Right lobe of liver (tissue), 4 donors: Measurements from ENCODE around the gene MYBPC3.

Experiments
- POLR2A ChIP-seq: fragments of 450-650 bp; IDR thresholded peaks from one replicate; pipeline ENCODE4 v1.6.1; 2017; ENCODE audit warnings: antibody characterized with exemption, mild to moderate bottlenecking
- TF ChIP-seq, protein P1 (sequence below), 4 donors: fragments of 200-600 bp in 3 of 4; fragments of 450-650 bp in 1 of 4; IDR thresholded peaks; one replicate each; pipeline versions ENCODE4 v1.5.1 to v1.8.0; 2016 to 2022; ENCODE audit warnings: antibody characterized with exemption in 4 of 4, mild to moderate bottlenecking in 2 of 4
- donor health status: DM: no; HTN: no; CAD: no.
- donor health status: DM: no; HTN: no; CAD: no.
- donor health status: DM: no; HTN: yes; CAD: no.

- TF ChIP-seq, protein P1, sequence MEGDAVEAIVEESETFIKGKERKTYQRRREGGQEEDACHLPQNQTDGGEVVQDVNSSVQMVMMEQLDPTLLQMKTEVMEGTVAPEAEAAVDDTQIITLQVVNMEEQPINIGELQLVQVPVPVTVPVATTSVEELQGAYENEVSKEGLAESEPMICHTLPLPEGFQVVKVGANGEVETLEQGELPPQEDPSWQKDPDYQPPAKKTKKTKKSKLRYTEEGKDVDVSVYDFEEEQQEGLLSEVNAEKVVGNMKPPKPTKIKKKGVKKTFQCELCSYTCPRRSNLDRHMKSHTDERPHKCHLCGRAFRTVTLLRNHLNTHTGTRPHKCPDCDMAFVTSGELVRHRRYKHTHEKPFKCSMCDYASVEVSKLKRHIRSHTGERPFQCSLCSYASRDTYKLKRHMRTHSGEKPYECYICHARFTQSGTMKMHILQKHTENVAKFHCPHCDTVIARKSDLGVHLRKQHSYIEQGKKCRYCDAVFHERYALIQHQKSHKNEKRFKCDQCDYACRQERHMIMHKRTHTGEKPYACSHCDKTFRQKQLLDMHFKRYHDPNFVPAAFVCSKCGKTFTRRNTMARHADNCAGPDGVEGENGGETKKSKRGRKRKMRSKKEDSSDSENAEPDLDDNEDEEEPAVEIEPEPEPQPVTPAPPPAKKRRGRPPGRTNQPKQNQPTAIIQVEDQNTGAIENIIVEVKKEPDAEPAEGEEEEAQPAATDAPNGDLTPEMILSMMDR (IDR thresholded peaks at IDR 0.05) = no peak
- TF ChIP-seq POLR2A = peak; percentile 22
Measured at GRCh38 chr11:47399860-47400767, 47.6 kb upstream of the MYBPC3 start.
